HG03175 (cell line): ENCODE measurements around the gene ADSS1.
"Not testable (repeated sequence)": the region's sequence is repeated elsewhere in the genome, so short reads cannot be mapped to it uniquely, and the experiment has no call there.

Experiments
- ATAC-seq: cut with Tn5 transposase; IDR thresholded peaks from one replicate; pipeline ENCODE4 v1.9.1; 2021; ENCODE audit warnings: mild to moderate bottlenecking, moderate library complexity; ENCODE audit not compliant: unreplicated experiment

Gene ADSS1

DNA sequence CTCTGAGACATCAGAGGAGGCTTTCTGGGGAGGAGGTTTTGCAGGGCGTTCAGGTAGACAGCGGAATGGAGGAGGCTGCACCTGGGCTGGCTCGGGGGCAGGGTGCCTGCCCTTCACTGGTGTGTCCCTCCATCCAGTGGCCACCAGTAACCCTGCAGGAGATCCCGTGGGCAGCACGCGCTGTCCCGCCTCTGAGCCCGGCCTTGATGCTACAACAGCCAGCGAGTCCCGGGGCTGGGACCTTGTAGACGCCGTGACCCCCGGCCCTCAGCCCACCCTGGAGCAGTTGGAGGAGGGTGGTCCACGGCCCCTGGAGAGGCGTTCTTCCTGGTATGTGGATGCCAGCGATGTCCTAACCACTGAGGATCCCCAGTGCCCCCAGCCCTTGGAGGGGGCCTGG lies 10.0 kb upstream of the ADSS1 start:
- ATAC-seq = no peak

GRCh38 chr14:104714681-104715080 lies 9.3 kb upstream of the ADSS1 start:
- no peak for ATAC-seq

DNA sequence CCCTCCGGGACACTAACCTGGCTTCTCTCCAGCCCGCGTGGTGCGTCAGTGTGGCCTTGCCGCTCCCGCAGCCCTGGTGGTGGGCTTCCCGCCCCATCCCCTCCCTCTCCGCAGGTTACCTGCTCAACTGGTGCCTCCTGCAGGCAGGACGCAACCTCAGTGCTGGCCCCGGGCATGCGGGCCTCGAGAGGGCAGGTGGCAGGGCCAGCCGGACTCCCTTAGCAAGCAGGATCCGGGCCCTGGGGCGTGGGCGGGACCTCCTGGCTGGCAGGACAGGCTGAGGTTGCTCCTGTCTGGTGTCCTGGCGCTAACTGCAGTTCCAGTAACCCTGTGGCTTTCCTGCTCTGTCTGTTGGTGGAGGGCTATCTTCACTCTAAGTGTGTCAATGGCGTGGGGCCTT lies 8.6 kb upstream of the ADSS1 start:
- ATAC-seq = no peak

DNA sequence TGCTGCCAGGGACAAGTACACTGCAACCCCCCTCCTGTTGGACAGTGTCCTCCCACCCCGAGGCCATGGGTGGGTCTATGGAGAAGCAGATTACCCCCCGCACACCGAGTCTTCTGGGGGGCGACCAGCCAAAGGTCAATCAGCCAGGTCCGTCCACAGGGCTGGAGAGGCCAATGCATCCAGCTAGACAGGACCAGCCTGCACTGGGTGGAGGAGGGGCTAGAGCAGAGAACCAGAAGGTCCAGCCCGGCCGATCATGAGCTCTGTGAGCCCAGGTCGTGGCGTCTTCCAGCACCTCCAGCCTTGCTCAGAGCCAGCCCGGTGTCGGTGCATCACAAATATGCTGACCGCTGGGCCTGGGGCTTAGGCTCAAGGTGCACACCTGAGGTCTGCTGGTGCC lies 8.2 kb upstream of the ADSS1 start:
- no peak for ATAC-seq

GRCh38 chr14:104717137-104717536 lies 6.9 kb upstream of the ADSS1 start:
- ATAC-seq = no peak

- ATAC-seq = no peak
Observed at GRCh38 chr14:104717646-104718045, 6.4 kb upstream of the ADSS1 start.

- no peak for ATAC-seq
Observed at GRCh38 chr14:104718147-104718546, 5.9 kb upstream of the ADSS1 start.

DNA sequence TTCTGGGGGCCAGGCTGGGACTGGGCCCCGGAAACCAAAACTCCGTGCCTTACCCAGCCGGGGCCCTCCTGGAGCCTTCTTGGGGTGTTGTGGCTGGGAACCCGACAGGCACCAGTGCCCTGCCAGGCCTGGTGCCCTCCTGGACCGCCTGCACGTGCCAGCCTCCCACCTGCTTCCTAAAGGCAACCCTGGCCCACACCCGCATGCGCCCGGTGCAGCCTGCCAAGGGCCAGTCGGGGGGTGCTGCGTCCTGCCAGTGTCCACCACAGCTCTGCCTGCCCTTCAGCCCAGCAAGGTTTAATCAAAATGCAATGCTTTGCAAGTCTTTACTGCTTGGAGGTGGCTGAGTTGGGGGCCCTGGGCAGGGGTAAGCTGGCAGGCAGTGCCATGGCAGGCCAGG lies 5.2 kb upstream of the ADSS1 start:
- ATAC-seq = no peak

DNA sequence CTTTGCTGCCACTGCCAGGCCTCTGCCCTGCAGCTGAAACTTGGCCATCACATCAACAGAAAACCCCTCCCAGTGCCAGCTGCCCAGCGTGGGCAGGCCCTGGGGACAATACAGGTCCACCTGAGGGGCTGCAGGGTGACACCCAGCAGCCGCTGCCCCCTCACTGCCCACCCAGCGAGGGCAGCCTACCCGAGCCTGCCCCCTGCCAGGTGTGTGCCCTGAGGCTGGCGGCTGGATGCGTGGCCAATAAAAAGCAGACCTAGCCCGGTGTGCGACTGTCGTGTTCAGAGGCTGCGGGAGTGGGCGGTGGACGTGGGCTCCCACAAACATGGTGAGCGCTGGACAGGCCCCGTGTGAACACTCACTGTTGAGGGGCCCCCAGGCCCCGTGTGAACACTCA lies 4.7 kb upstream of the ADSS1 start:
- ATAC-seq = no peak

GRCh38 chr14:104721505-104722431 lies 2.3 kb upstream of the ADSS1 start:
- ATAC-seq = no peak

- ATAC-seq = no peak
Observed at GRCh38 chr14:104722938-104723650, 935 bp upstream of the ADSS1 start.

DNA sequence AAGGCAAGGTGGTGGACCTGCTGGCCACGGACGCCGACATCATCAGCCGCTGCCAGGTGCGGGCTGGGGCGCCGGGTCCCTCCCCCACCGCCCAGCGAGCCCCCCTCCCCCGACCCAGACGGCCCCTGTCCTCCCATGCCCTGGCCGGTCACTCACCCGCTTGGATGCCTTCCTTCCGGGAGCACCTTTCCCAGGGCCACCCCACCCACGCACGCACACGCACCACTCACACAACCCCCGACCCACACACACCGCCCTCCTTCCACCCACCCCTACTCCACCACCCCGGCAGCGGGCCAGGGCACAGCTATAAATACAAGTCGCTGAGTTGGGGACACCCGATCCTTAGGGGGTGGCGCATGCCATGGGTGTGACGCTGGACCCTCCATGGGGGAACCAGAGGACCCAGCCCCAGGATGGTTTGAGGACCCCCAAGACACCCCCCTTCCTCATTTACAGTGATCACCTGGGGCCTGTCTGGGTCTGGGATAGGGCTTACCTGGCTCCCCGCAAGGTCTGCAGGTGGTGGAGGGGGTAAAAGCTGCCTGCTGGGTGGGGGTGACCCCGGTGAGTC lies 465 bp downstream of the ADSS1 start:
- no peak for ATAC-seq

DNA sequence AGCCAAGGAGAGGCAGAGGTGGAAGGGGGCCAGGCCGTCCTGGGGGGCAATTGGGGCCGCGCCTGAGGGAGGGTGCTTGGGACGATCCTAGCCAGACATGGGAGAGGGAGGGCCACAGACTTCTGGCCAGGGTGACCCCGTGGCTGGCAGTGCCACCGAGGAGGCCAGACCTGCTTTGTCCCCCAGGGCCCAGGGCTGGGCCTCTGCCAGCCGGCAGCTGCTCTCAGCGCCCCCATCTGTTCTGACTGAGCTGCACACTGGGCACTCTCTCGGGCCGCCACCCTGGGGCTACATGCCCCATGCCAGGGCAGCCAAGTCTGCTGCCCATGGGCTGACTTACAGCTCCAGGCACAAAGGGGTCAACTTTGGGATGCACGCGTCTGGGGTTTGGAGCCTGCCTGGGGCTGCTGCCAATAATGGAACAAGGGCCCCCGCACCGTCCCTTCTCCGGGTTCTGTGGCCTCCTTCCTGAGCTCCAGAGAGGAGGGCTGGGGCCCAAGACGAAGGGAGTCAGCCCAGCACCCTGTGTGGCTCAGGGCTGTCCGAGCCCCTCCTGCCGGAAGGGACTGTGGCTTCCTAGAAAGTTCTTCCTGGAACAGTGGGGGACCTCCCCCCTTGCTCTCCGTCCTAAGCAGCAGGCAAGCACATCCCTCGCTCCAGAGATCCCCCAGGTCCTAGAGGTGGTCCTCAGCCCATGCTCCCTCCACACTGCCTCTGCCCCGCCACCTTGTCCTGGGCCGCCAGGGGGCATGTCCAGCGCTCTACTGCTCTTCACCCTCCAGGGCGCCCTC lies 1.1 kb downstream of the ADSS1 start:
- ATAC-seq = no peak

- no peak for ATAC-seq
Observed at GRCh38 chr14:104725772-104726548, 1.9 kb downstream of the ADSS1 start.

- ATAC-seq = no peak
Observed at GRCh38 chr14:104726600-104727451, 2.8 kb downstream of the ADSS1 start.

DNA sequence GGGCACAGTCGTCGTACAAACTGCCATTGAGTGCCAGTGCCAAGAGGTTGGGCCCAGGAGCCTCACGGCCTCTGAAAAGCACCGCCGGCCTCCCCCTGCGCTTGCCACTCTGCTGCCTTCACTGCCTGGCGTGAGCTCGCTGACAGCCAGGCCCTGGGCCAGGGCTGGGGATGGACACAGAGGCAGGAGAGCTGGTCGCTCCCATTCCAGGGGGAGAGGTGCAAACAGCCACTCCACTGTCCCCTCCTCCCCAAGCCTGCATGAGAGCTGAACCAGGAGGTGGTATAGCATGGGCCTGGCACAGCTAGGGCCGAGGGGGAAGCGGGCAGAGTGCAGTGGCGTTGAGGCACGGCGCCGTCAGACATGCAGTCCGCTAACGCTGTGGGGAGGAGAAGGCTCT lies 4.6 kb downstream of the ADSS1 start:
- no peak for ATAC-seq

- ATAC-seq = not testable (repeated sequence)
Observed at GRCh38 chr14:104729176-104729834, 5.3 kb downstream of the ADSS1 start.

DNA sequence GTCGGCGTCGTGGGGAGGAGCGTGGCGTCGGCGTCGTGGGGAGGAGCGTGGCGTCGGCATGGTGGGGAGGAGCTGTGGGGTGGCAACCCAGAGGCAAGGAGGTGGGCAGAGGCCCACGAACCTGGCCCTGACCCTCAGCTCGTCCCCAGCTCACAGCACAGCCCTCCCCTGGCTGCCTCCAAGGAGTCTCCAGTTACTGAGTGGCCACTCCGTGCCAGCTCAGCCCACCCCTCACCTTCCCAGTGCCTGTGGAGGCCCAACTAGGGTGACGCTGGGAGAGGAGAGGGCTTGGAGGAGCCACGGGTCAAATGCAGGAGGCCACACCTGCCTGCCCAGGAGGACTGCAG lies 5.8 kb downstream of the ADSS1 start:
- ATAC-seq = no peak

DNA sequence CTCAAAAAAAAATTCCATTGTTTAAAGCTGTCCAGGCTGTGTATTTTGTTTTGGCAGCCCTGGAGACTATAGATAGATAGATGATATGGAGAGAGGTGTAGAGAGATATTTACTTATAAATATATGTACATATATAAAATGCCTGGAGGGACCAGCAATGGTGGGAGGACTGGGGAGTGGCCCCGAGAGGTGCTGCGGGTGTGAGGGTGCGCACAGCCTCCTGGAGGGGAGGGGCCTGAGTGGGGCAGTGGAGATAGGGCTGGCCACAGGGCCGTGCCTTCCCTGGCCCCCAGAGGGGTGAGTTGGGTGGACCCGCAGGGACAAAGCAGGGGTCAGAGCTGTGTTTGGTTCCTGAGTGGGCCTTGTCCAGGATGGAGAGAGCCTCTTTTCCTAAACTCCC lies 6.5 kb downstream of the ADSS1 start:
- ATAC-seq = no peak
